Skeletal muscle tissue (tissue), 4 donors: Measurements from ENCODE around the gene LPAR5. TPM values are rescaled to one million over a fixed set of nuclear protein-coding genes. Genes with fewer than 3 reads are reported as not detected.

Source experiments
- H3K27ac ChIP-seq: one replicate; pipeline ENCODE4 v1.7.0; 2013; ENCODE audit warnings: mild to moderate bottlenecking, low read depth, low read length, inconsistent platforms
- H3K27me3 ChIP-seq, 3 donors: one replicate each; pipeline ENCODE4 v1.7.0; 2013; ENCODE audit warnings: low read length in 3 of 3; ENCODE audit not compliant: control insufficient read depth in 3 of 3, insufficient read depth in 3 of 3
- H3K36me3 ChIP-seq, 3 donors: one replicate each; pipeline ENCODE4 v1.7.0; 2013; ENCODE audit warnings: low read length in 3 of 3; ENCODE audit not compliant: control insufficient read depth in 3 of 3, insufficient read depth in 3 of 3
- H3K4me1 ChIP-seq, 3 donors: one replicate each; pipeline ENCODE4 v1.7.0; 2013; ENCODE audit warnings: low read length in 3 of 3, mild to moderate bottlenecking in 3 of 3; ENCODE audit not compliant: control insufficient read depth in 3 of 3, insufficient read depth in 3 of 3
- H3K4me3 ChIP-seq, 3 donors: one replicate each; pipeline ENCODE4 v1.7.0; 2013; ENCODE audit warnings: low read length in 3 of 3
- H3K9ac ChIP-seq, 3 donors: one replicate each; pipeline ENCODE4 v1.7.0; 2013; ENCODE audit warnings: low read length in 3 of 3, mild to moderate bottlenecking in 3 of 3, moderate library complexity in 2 of 3, low read depth in 1 of 3
- H3K9me3 ChIP-seq, 3 donors: one replicate each; pipeline ENCODE4 v1.7.0; 2013; ENCODE audit warnings: low read length in 3 of 3; ENCODE audit not compliant: control insufficient read depth in 3 of 3
- total RNA-seq: library from RNA; depleted of rRNA; stranded (reverse); fragments of >200 nt; gene quantifications from one replicate; pipeline ENCODE4 v1.2.3, GENCODE V29; 2014
- donor health status: Osteomylitis.

The LPAR5 gene
- total RNA-seq, 1 donor from 2014 or later, result 1.0 TPM

- Histone ChIP-seq H3K27me3 (no peaks in the 10 kb centered on the region), H3K36me3 (no peaks in the 10 kb centered on the region), H3K9ac (no peak overlapping the region), H3K4me3 (no peak overlapping the region), H3K27ac (no peak overlapping the region), H3K9me3 (no peaks in the 10 kb centered on the region), H3K4me1 (no peaks in the 10 kb centered on the region)
Measured at GRCh38 chr12:6640497-6640896, 4.7 kb upstream of the LPAR5 start.

DNA sequence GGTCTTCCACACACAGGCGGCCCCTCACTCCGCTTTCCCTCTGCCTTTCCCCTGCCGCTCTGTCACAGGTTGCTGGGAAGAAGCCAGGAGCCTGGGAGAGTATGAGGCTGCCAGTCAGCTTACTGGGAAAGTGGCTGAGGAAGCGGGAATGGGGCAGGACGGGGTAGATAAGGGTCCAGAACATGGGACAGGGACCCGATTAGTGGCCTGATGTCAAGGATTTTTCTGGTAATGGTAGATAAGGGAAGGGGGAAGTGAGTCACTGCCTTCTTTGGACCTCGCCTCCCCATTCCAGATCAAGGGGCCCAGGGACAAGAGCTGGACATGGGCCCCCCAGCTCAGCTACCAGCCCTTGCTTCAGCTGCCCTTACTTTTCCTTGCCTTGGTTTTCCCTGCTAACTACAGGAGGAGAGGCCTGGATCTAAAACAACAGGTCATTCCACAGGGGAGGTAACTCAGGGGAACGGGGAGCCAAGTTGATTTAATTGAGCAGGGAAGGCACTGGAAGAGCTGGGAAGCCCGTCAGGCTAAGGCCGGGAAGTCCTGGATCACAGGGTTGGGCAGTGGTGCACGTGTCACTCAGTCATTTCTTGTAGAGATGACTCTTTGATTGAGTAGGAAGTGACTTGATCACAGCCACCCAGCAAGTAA is 3.5 kb upstream of the LPAR5 start:
- H3K27me3 ChIP-seq, result no peaks in the 10 kb centered on the region
- no peaks in the 10 kb centered on the region for H3K9me3 ChIP-seq
- no peak overlapping the region for H3K27ac ChIP-seq
- no peaks in the 10 kb centered on the region for H3K4me1 ChIP-seq
- no peak overlapping the region for H3K4me3 ChIP-seq
- H3K36me3 ChIP-seq, result no peaks in the 10 kb centered on the region
- H3K9ac ChIP-seq, result no peak overlapping the region

DNA sequence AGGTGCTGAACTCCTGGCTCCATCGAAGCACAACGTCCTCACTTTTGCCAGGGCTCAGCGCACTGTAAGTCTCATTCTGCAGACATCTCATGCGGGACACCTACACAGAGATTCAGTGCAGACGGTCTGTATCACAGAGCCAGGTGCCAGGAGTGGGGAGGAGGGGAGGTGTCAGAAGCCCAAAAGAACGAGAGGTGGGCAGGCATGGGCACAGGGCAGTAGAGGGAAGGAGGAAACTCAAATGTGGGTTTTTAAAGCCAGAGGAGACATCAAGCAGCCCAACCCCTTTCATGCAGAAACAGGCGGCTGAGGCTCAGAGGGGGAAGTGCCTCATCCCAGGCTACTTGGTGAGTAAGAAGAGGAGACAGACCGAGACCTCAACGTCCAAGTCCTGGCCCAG is 2.5 kb upstream of the LPAR5 start:
- Histone ChIP-seq H3K36me3 (no peaks in the 10 kb centered on the region), H3K4me1 (no peaks in the 10 kb centered on the region), H3K9ac (no peak overlapping the region), H3K9me3 (no peaks in the 10 kb centered on the region), H3K27ac (no peak overlapping the region), H3K4me3 (no peak overlapping the region), H3K27me3 (peaks cover 0 to 3% (median 0%) of the 10 kb centered on the region in 3 donors)

- Histone ChIP-seq H3K9ac (no peak overlapping the region), H3K27ac (no peak overlapping the region), H3K4me1 (peaks cover 0 to 6% (median 5%) of the 10 kb centered on the region in 3 donors), H3K36me3 (no peaks in the 10 kb centered on the region), H3K4me3 (no peak overlapping the region), H3K9me3 (no peaks in the 10 kb centered on the region), H3K27me3 (peaks cover 0 to 13% (median 8%) of the 10 kb centered on the region in 3 donors)
Measured at GRCh38 chr12:6635375-6635855, 344 bp downstream of the LPAR5 start.

- Histone ChIP-seq H3K27ac (no peak overlapping the region), H3K9me3 (no peaks in the 10 kb centered on the region), H3K36me3 (no peaks in the 10 kb centered on the region), H3K4me1 (peaks cover 0 to 6% (median 5%) of the 10 kb centered on the region in 3 donors), H3K9ac (no peak overlapping the region), H3K4me3 (no peak overlapping the region), H3K27me3 (peaks cover 0 to 13% (median 8%) of the 10 kb centered on the region in 3 donors)
Measured at GRCh38 chr12:6632026-6632983, 3.5 kb downstream of the LPAR5 start.

GRCh38 chr12:6631549-6631961 is 4.2 kb downstream of the LPAR5 start:
- H3K36me3 ChIP-seq, result no peaks in the 10 kb centered on the region
- H3K27me3 ChIP-seq, result peaks cover 2 to 14% (median 9%) of the 10 kb centered on the region in 3 donors
- no peaks in the 10 kb centered on the region for H3K9me3 ChIP-seq
- no peak overlapping the region for H3K27ac ChIP-seq
- H3K4me3 ChIP-seq, result no peak overlapping the region
- peaks cover 0 to 6% (median 5%) of the 10 kb centered on the region in 3 donors for H3K4me1 ChIP-seq
- no peak overlapping the region for H3K9ac ChIP-seq

DNA sequence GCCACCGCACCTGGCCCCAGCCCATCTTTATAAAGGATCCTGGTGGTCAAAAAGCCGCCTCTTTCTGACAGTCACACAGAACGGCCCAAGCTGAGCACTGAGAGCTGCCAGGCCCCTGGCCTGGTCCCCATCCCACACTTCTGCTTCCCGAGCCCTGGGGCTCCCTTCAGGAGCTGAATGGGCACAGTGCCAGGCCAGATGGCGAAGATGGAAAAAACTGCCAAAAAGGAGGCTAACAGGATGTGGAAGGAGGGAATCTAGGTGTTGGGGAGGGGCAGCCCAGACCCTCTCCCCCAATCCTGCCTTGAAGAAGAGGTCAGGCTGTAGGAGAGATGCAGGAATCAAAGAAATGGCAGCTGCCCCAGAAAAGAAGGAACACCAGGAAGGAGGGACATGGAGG is 5.0 kb downstream of the LPAR5 start:
- Histone ChIP-seq H3K9ac (no peak overlapping the region), H3K36me3 (no peaks in the 10 kb centered on the region), H3K4me3 (no peak overlapping the region), H3K27me3 (peaks cover 5 to 15% (median 13%) of the 10 kb centered on the region in 3 donors), H3K9me3 (no peaks in the 10 kb centered on the region), H3K27ac (no peak overlapping the region), H3K4me1 (peaks cover 0 to 6% (median 5%) of the 10 kb centered on the region in 3 donors)

- Histone ChIP-seq H3K36me3 (no peaks in the 10 kb centered on the region), H3K9ac (no peak overlapping the region), H3K4me3 (no peak overlapping the region), H3K27ac (no peak overlapping the region), H3K4me1 (peaks cover 0 to 2% (median under 1%) of the 10 kb centered on the region in 3 donors), H3K27me3 (peaks cover 5 to 13% (median 12%) of the 10 kb centered on the region in 3 donors), H3K9me3 (no peaks in the 10 kb centered on the region)
Measured at GRCh38 chr12:6627616-6628015, 8.1 kb downstream of the LPAR5 start.

DNA sequence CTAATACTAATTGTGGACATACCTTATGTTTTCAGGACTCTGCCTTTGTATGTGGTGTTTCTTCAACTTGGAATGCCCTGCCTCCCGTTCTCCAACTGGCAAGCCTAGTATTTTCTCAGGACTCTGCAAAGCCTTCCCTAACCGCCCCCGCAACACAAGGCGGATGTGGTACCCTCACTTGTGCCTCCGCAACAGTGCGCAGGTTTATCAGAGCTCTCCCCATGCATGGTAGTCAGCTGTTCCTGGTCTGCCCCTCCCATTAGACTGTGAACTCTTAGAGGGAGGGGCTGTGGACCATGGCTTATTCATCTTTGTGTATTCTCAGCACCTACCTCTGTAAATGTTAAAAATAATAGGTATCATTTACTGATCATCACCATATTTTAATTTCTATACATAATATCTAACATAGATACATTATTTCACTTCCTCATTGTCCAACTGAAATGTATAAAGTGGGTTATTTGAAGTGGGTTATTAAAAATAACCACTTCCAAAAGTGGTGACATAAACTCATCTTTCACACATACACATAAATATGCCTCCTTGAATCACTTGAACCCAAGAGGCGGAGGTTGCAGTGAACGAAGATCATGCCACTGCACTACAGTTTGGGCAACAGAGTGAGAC is 9.0 kb downstream of the LPAR5 start:
- Histone ChIP-seq H3K4me1 (no peaks in the 10 kb centered on the region), H3K27me3 (peaks cover 5 to 13% (median 12%) of the 10 kb centered on the region in 3 donors), H3K9me3 (no peaks in the 10 kb centered on the region), H3K4me3 (no peak overlapping the region), H3K9ac (no peak overlapping the region), H3K36me3 (no peaks in the 10 kb centered on the region), H3K27ac (no peak overlapping the region)
